GM12873 (cell line): ENCODE data around the gene LRRC10B.
A peak's percentile ranks its signal among the peaks of the same experiment; 100 is the strongest.

Experiments used
- TF ChIP-seq, protein P1 (sequence below): IDR thresholded peaks from 2 replicates; pipeline ENCODE4 v1.5.1; 2012; ENCODE audit warnings: low read depth, mild to moderate bottlenecking, moderate library complexity, low read length, control low read depth; ENCODE audit not compliant: insufficient read depth; ENCODE audit errors: missing control alignments

LRRC10B gene

DNA sequence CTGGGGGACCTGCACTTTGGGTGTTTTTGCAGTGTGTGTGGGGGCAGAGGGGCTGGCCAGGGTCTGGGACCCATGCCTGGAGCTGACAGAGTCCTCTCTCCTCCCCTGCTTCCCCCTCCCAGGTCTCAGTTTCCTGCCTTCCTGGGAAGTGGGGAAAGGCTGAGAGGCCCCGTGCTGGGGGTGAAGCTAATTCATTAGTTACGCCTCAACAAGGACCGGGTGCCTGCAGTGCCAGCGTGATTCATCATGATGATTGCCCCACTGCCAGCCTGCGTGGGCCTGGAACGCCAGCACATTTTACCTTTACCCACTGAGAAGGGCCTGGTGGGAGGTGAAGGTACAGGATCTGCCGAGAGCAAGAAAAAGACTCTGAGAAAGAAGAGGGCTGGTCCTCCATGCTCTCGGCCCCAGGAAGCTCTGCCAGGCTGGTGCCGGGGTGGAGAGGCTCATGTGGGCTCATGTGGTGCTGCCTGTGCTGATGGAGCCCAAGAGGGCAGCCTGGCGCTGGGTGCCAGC, 2.9 kb upstream of the LRRC10B start:
- TF ChIP-seq, protein P1, sequence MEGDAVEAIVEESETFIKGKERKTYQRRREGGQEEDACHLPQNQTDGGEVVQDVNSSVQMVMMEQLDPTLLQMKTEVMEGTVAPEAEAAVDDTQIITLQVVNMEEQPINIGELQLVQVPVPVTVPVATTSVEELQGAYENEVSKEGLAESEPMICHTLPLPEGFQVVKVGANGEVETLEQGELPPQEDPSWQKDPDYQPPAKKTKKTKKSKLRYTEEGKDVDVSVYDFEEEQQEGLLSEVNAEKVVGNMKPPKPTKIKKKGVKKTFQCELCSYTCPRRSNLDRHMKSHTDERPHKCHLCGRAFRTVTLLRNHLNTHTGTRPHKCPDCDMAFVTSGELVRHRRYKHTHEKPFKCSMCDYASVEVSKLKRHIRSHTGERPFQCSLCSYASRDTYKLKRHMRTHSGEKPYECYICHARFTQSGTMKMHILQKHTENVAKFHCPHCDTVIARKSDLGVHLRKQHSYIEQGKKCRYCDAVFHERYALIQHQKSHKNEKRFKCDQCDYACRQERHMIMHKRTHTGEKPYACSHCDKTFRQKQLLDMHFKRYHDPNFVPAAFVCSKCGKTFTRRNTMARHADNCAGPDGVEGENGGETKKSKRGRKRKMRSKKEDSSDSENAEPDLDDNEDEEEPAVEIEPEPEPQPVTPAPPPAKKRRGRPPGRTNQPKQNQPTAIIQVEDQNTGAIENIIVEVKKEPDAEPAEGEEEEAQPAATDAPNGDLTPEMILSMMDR, result no peak

DNA sequence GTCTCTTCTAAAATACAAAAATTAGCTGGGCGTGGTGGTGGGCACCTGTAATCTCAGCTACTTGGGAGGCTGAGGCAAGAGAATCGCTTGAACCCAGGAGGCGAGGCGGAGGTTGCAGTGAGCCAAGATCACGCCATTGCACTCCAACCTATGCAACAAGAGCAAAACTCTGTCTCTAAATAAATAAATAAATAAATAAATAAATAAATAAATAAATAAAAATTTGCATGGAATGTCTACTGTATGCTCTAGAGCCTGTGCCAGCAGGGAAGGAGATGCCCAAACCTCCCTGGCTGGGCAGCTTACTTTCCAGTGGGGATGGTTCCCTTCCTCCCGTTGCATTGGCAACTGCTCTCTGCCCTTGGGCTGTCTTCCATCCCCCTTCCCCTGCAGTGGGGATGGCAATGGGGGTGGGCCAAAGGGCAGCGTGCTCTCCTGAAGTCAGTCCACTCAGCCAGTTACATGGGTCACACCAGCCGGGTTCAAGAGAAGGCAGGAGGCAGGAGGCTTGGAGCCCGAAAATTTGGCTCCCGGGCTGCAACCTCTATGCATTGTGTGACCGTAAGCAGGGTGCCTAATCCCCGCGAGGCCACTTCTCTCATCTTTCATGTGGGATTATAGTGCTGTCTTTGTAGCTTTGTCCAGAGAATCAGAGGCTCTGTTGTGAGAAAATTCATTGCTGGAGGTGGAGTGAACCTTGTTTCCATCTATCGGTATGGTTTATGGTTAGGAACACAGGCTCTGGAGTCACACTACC, 1.4 kb upstream of the LRRC10B start:
- TF ChIP-seq, protein P1, result no peak

DNA sequence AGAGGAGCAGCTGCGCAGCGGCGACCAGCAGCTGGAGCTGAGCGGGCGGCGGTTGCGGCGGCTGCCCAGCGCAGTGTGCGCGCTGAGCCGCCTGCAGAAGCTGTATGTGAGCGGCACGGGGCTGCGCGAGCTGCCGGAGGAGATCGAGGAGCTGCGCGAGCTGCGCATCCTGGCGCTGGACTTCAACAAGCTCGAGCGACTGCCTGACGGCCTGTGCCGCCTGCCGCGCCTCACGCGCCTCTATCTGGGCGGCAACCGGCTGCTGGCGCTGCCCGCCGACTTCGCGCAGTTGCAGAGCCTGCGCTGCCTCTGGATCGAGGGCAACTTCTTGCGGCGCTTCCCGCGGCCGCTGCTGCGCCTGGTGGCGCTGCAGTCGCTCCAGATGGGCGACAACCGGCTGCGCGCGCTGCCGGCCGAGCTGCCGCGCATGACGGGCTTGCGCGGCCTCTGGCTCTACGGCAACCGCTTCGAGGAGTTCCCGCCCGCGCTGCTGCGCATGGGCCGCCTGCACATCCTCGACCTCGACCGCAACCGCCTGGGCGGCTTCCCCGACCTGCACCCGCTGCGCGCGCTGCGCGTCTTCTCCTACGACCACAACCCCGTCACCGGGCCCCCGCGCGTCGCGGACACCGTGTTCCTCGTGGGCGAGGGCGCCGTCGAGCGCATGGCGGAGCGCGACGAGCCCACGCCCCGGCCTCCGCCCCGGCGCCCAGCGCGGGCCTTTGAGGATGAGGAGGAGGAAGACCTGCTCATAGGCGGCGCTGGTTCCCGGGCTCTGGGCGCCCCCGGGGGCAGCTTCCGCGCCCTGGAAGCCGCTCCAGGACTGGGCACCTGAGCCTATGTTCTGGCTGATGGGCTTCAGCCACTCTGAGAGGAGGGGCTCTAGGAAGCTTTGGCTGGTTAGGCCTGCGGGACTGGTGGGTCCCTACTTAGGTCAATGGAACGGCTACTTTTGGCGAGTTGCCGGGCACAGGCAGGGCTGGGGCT, 787 bp downstream of the LRRC10B start:
- TF ChIP-seq, protein P1, result peak; percentile 58

DNA sequence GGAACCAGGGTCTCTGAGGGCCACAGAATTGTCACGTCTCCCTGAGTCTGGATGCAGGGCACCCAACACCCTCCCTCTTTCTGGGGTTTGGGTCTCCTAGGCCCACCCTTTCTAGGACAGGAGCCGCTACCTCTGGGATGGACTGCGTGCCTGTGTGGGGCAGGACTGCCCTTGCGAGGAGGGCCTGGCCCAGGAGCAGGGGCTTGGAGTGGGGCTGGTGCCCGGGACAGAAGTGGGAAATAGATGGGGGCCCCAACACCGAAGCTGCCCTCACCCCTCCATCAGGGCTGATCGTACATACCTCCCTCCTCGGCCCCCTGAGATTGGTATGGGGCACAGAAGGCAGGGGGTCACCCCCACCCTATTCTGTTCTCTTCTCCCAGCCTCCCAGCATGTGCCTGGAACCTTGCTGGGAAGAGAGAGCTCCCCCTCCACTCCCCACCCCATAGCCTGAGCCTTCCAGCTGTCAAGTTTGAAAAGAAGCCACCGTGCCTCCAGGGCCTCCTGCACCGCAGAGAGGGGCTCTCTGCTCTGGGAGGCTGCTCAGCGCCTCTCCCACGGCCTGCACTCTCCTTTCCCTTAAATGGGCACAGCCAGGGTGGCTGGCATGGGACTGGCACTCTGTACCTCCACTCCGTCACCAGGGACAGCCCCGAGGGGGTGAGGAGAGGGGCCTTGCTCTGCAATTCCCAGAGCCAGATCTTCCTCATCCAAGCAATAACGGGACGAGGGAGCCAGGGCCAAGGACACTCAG, 1.8 kb downstream of the LRRC10B start:
- TF ChIP-seq, protein P1, result no peak

DNA sequence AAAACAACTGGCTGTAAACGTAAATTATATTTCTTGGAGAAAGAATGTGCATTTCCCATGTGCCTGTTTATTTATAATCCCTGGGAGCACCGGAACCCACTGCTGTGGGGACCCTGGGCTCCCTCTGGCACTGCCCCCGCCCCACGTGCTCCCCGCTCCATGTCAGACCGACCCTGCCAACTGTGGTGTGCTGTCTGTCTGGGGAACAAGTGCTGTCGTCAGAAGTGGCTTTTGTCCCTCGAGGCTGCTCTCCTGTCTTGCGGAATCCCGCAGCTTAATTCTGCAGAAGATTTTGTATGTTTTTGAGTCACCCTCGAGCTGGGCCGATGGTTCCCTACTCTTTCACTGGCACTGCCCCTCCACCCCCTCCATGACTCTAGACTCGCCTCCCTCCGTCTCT, 2.4 kb downstream of the LRRC10B start:
- TF ChIP-seq, protein P1, result no peak

DNA sequence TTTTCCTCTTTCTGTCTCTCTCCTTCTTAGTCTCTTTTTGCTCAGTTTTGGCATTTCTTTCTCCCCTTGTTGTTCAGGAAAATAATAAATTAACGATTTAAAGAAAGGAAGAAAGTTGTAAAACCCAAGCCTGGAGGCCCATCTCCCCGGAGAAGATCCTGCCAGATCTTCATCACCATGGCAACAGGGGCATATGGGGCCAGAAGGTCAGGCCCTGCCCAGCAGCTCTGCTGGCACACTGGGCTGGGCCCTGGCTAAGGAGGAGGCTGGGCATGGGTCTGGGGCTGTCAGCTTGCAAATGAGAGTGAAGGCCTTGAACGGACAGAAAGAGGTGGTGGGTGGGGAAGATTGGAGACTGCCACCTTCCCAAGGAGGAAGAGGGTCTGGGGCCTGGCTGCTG, 2.8 kb downstream of the LRRC10B start:
- TF ChIP-seq, protein P1, result no peak
